GM12801 (cell line): Measurements from ENCODE around the gene MBNL3.

Experiments used
- CTCF ChIP-seq: IDR thresholded peaks from one replicate; pipeline ENCODE4 v1.5.1; 2011; ENCODE audit warnings: control low read depth; ENCODE audit not compliant: insufficient read length; ENCODE audit errors: extremely low read depth

The MBNL3 gene

GRCh38 chrX:132480581-132481203, 8.1 kb downstream of the MBNL3 start:
- no peak for TF ChIP-seq CTCF

GRCh38 chrX:132474544-132475248, 14.1 kb downstream of the MBNL3 start:
- TF ChIP-seq CTCF = no peak

- TF ChIP-seq CTCF = no peak
Measured at GRCh38 chrX:132472397-132472796, 16.4 kb downstream of the MBNL3 start.

- no peak for TF ChIP-seq CTCF
Measured at GRCh38 chrX:132470831-132471230, 18.0 kb downstream of the MBNL3 start.

GRCh38 chrX:132470179-132470578, 18.7 kb downstream of the MBNL3 start:
- TF ChIP-seq CTCF = no peak

GRCh38 chrX:132468454-132468853, 20.4 kb downstream of the MBNL3 start:
- TF ChIP-seq CTCF = no peak

GRCh38 chrX:132467989-132468388, 20.8 kb downstream of the MBNL3 start:
- TF ChIP-seq CTCF = no peak
